CD14-positive monocyte (primary cell): ENCODE data around the gene CC2D1A. TPM values are rescaled to one million over a fixed set of nuclear protein-coding genes. Genes with fewer than 3 reads are reported as not detected.

ENCODE experiments used
- DNase-seq, 3 donors: peaks; one replicate each; pipeline ENCODE4 v3.0.0-alpha.2; 2011 to 2022
- H2AFZ ChIP-seq: 2 replicates; pipeline ENCODE4 v1.6.0; 2012; ENCODE audit warnings: mild to moderate bottlenecking, low read depth, low read length, inconsistent platforms; ENCODE audit not compliant: insufficient read depth, poor library complexity, severe bottlenecking
- H3K27ac ChIP-seq, 2 donors: 1 replicate in 1 of 2; 2 replicates in 1 of 2; pipeline ENCODE4 v1.5.1; 2012 to 2013; ENCODE audit warnings: low read length in 2 of 2, control low read depth in 1 of 2, inconsistent platforms in 1 of 2, low read depth in 1 of 2, mild to moderate bottlenecking in 1 of 2
- H3K27me3 ChIP-seq, 2 donors: one replicate each; pipeline versions ENCODE4 v1.6.0 to v1.6.1; 2011 to 2013; ENCODE audit warnings: low read length in 2 of 2; ENCODE audit not compliant: control insufficient read depth in 2 of 2, insufficient read depth in 2 of 2
- H3K36me3 ChIP-seq, 2 donors: replicated peaks in 1 of 2; 1 replicate in 1 of 2; 2 replicates in 1 of 2; pipeline versions ENCODE4 v1.5.1 to v1.6.1; 2012 to 2013; ENCODE audit warnings: low read length in 2 of 2, control low read depth in 1 of 2, inconsistent platforms in 1 of 2, mild to moderate bottlenecking in 1 of 2; ENCODE audit not compliant: insufficient read depth in 2 of 2, control insufficient read depth in 1 of 2
- H3K4me1 ChIP-seq, 2 donors: 1 replicate in 1 of 2; 2 replicates in 1 of 2; pipeline versions ENCODE4 v1.5.1 to v1.6.1; 2012 to 2013; ENCODE audit warnings: low read length in 2 of 2, control low read depth in 1 of 2, inconsistent platforms in 1 of 2, mild to moderate bottlenecking in 1 of 2, moderate library complexity in 1 of 2; ENCODE audit not compliant: insufficient read depth in 2 of 2, control insufficient read depth in 1 of 2
- H3K4me2 ChIP-seq: replicated peaks from 2 replicates; pipeline ENCODE3; 2012; ENCODE audit warnings: low read length, moderate library complexity, mild to moderate bottlenecking; ENCODE audit not compliant: poor library complexity, severe bottlenecking; ENCODE audit errors: extremely low read depth
- H3K4me3 ChIP-seq, 3 experiments: fragments of 200-600 bp in 1 of 3; sonication (generic) in 1 of 3; replicated peaks in 1 of 3; 1 replicate in 2 of 3; 2 replicates in 1 of 3; pipeline ENCODE4 v1.5.1; 2011 to 2013; ENCODE audit warnings: low read length in 3 of 3, mild to moderate bottlenecking in 3 of 3, control low read depth in 2 of 3, low read depth in 2 of 3, inconsistent platforms in 1 of 3, moderate library complexity in 1 of 3
- H3K79me2 ChIP-seq: 2 replicates; pipeline ENCODE4 v1.6.0; 2012; ENCODE audit warnings: mild to moderate bottlenecking, control low read depth, inconsistent platforms, low read length, moderate library complexity; ENCODE audit not compliant: insufficient read depth
- H3K9ac ChIP-seq: 2 replicates; pipeline ENCODE4 v1.6.0; 2017; ENCODE audit warnings: low read length, mild to moderate bottlenecking; ENCODE audit not compliant: insufficient read depth, poor library complexity, severe bottlenecking
- H3K9me3 ChIP-seq, 2 donors: replicated peaks in 1 of 2; 1 replicate in 1 of 2; 2 replicates in 1 of 2; pipeline versions ENCODE4 v1.5.1 to v1.6.1; 2012 to 2013; ENCODE audit warnings: low read length in 2 of 2, control low read depth in 1 of 2; ENCODE audit not compliant: control insufficient read depth in 1 of 2, insufficient read depth in 1 of 2
- H4K20me1 ChIP-seq: 2 replicates; pipeline ENCODE4 v1.6.0; 2012; ENCODE audit warnings: mild to moderate bottlenecking, low read length, control low read depth, moderate library complexity; ENCODE audit not compliant: insufficient read depth
- H3K27ac Mint-ChIP-seq, 7 donors: one replicate each; pipeline ENCODE4 v1.8.0; 2020; ENCODE audit warnings: mild to moderate bottlenecking in 7 of 7, mixed read lengths in 7 of 7, moderate library complexity in 6 of 7, inconsistent platforms in 2 of 7
- H3K27me3 Mint-ChIP-seq, 3 donors: one replicate each; pipeline ENCODE4 v1.8.0; 2021 to 2022; ENCODE audit warnings: low read depth in 3 of 3, mild to moderate bottlenecking in 3 of 3, mixed read lengths in 3 of 3, moderate library complexity in 3 of 3, inconsistent platforms in 1 of 3
- H3K36me3 Mint-ChIP-seq, 2 donors: one replicate each; pipeline ENCODE4 v1.8.0; 2020; ENCODE audit warnings: mixed read lengths in 2 of 2, inconsistent platforms in 1 of 2, mild to moderate bottlenecking in 1 of 2
- H3K4me1 Mint-ChIP-seq: one replicate; pipeline ENCODE4 v1.8.0; 2020; ENCODE audit warnings: mild to moderate bottlenecking, mixed read lengths
- H3K4me3 Mint-ChIP-seq, 2 donors: one replicate each; pipeline ENCODE4 v1.8.0; 2020; ENCODE audit warnings: mild to moderate bottlenecking in 2 of 2, mixed read lengths in 2 of 2, moderate library complexity in 1 of 2
- H3K9me3 Mint-ChIP-seq, 7 donors: one replicate each; pipeline ENCODE4 v1.8.0; 2020 to 2022; ENCODE audit warnings: mixed read lengths in 7 of 7, mild to moderate bottlenecking in 6 of 7, moderate library complexity in 6 of 7, inconsistent platforms in 2 of 7
- CTCF ChIP-seq: fragments of 200-600 bp; IDR thresholded peaks from one replicate; pipeline ENCODE4 v1.8.0; 2022; ENCODE audit warnings: antibody characterized with exemption, mild to moderate bottlenecking
- WGBS: methylation state at CpG from one replicate; pipeline ENCODE4 v1.1.5; 2013; ENCODE audit warnings: missing lambda C conversion rate; ENCODE audit not compliant: insufficient coverage; 5-methylcytosine and 5-hydroxymethylcytosine counted together
- intact Hi-C, 2 donors: fragments of 100-400 bp; cut with micrococcal nuclease; formaldehyde crosslinking; loops; one replicate each; pipeline versions ENCODE4 v1.15.0 to v1.15.1; 2023
- polyA plus RNA-seq, 3 donors: library from polyadenylated mRNA; depleted of rRNA in 1 of 3; unstranded in 2 of 3; stranded (reverse) in 1 of 3; fragments of 300-500 nt in 2 of 3; fragments of >200 nt in 1 of 3; fragmentation: Illumina TruSeq in 2 of 3; gene quantifications; 1 replicate in 2 of 3; 2 replicates in 1 of 3; pipeline ENCODE4 v1.2.3, GENCODE V29; 2012 to 2021

CC2D1A gene
- polyA plus RNA-seq, 3 donors, result 4.6 to 27.0 (median 6.2) TPM

GRCh38 chr19:13868663-13869062, 37.3 kb upstream of the CC2D1A start:
- no peak overlapping the region for H3K4me2 ChIP-seq
- H2AFZ ChIP-seq, result no peak overlapping the region
- no peak overlapping the region for H3K4me3 Mint-ChIP-seq
- DNase-seq, result no peak
- 94% methylated on average over 3 of the region's 4 CpGs for WGBS
- peaks cover 28% of the 10 kb centered on the region for H3K4me1 Mint-ChIP-seq
- H3K27me3 ChIP-seq, result peaks cover 17 to 37% of the 10 kb centered on the region in 2 donors
- no peak overlapping the region for H3K27ac Mint-ChIP-seq
- no peak for TF ChIP-seq CTCF
- peaks cover 27 to 34% of the 10 kb centered on the region in 2 donors for H3K4me1 ChIP-seq
- H3K9me3 Mint-ChIP-seq, result peaks cover 0 to 11% (median 6%) of the 10 kb centered on the region in 7 donors
- no peak overlapping the region for H3K4me3 ChIP-seq
- no peak overlapping the region for H3K27ac ChIP-seq
- no peaks in the 10 kb centered on the region for H4K20me1 ChIP-seq
- H3K36me3 Mint-ChIP-seq, result peaks cover 9 to 12% of the 10 kb centered on the region in 2 donors
- peaks cover 0 to 11% of the 10 kb centered on the region in 2 donors for H3K9me3 ChIP-seq
- no peaks in the 10 kb centered on the region for H3K79me2 ChIP-seq
- no peaks in the 10 kb centered on the region for H3K36me3 ChIP-seq
- H3K27me3 Mint-ChIP-seq, result peaks cover 41 to 62% (median 44%) of the 10 kb centered on the region in 3 donors
- no peak overlapping the region for H3K9ac ChIP-seq
- intact Hi-C loops, result loop anchor here in 1 of 2 donors (5.0 kb wide), 1 partner anchor 86 kb away; no protein-coding TSS in a partner anchor

GRCh38 chr19:13869281-13869680, 36.7 kb upstream of the CC2D1A start:
- peaks cover 21 to 28% of the 10 kb centered on the region in 2 donors for H3K4me1 ChIP-seq
- H3K4me3 Mint-ChIP-seq, result no peak overlapping the region
- peaks cover 22% of the 10 kb centered on the region for H3K4me1 Mint-ChIP-seq
- H3K36me3 ChIP-seq, result no peaks in the 10 kb centered on the region
- H3K27me3 Mint-ChIP-seq, result peaks cover 35 to 61% (median 42%) of the 10 kb centered on the region in 3 donors
- no peak overlapping the region for H3K27ac ChIP-seq
- H3K9me3 Mint-ChIP-seq, result peaks cover 0 to 10% (median 6%) of the 10 kb centered on the region in 7 donors
- 89% methylated on average over 12 of the region's 13 CpGs for WGBS
- H3K9ac ChIP-seq, result no peak overlapping the region
- H3K79me2 ChIP-seq, result no peaks in the 10 kb centered on the region
- H3K9me3 ChIP-seq, result peaks cover 0 to 6% of the 10 kb centered on the region in 2 donors
- no peak overlapping the region for H3K4me3 ChIP-seq
- no peak overlapping the region for H3K27ac Mint-ChIP-seq
- no peak overlapping the region for H3K4me2 ChIP-seq
- no peaks in the 10 kb centered on the region for H4K20me1 ChIP-seq
- no peak for TF ChIP-seq CTCF
- DNase-seq, result no peak
- H2AFZ ChIP-seq, result no peak overlapping the region
- peaks cover 15 to 31% of the 10 kb centered on the region in 2 donors for H3K27me3 ChIP-seq
- peaks cover 7 to 10% of the 10 kb centered on the region in 2 donors for H3K36me3 Mint-ChIP-seq
- intact Hi-C loops, result loop anchor here in 1 of 2 donors (5.0 kb wide), 1 partner anchor 87 kb away; no protein-coding TSS in a partner anchor
